Measurements from ENCODE around the gene AFG3L2.

The AFG3L2 gene

GRCh38 chr18:12304351-12305210 is 72.4 kb downstream of the AFG3L2 start:
- no peak for DNase-seq (ENCODE audit: low read depth in 2 of 2)

DNA sequence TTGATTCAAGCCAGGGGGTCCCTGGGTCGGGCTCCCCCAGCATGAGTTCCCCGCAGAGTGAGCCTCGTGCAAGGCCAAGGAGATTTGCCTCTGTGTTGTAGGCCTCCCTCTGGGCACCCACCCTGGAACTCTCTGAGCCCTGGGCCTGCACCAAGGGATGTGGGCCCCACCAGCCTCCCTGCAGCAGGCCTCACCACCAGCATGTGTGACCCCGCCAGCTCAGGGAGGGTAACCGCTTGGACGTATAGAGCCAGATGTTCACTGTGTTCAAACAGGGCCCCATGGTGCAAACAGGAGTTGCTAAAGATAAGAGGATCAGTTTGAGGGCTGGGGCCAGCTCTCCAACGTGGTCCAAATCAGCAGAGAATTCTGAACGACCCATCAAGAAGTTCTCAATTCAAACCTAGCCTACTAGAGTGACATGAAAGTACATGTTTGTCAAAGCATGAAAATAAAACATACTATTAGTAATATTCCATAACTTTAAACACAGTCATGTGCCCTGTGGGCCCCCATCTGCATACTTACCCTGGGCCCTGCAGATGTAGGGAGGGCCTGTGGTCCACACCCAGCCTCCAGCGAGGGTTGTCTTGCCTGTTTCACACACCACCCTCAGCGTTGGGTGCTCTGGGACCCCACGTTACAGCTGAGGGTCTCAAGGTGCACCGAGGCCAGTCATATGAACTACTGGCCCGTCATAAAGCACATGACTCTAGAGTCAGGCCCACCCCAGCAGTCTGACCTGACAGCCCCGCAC is 74.5 kb downstream of the AFG3L2 start:
- no peak for DNase-seq (ENCODE audit: low read depth in 2 of 2)

DNA sequence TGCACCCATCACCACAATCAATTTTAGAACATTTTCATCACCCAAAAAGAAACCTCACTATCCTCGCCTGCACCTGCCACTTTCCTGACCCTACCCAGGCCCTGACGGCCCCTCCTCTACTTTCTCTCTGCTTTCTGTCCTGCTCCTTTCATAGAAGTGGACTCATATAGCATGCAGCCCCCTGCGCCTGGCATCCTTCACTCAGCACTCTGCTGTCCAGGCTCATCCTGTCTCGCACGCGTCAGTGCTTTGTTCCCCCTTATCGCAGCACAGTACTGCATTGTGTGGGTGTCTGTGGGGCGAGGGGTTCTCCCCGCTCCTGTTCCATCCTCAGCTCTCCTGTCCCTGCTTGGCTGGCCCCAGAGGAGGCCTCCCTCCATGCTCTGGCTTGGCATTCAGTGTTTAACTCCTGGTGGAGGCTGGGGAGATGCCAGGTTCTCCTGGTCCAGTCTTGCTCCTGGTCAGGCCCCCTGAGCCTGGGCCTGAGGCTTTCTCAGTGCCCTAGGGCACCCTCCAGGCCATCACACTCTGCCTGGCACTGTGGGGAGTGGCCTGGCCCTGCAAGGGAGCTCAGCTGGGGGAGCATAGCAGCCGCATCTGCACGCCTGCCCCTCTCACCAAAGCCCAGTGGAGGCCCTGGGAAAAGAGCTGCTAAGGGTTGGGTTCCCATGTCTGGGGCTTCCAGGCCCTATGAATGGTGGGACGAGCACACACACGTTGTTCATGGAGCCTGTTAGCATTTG is 75.6 kb downstream of the AFG3L2 start:
- no peak for DNase-seq (ENCODE audit: low read depth in 2 of 2)

DNA sequence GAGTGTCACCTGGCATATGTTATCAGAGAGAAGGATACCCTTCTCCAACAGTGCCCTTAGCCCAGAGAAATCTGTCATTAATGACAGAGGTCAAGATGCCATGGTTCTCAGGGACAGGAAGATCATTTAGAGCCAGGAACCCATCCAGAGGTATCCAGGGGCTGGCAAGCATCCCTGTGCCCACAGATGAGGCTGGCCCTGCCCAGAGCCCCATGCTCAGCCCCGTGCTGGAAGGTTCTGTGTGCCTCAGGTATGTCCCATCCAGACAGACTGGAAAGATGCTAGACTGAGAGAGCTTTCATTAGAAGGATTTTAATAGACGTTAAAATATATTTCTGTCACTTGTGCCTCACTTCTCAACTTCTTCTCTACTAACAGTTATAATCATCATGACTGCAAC is 77.2 kb downstream of the AFG3L2 start:
- DNase-seq (ENCODE audit: low read depth in 2 of 2), result no peak

- DNase-seq (ENCODE audit: low read depth in 2 of 2), result no peak
Measured at GRCh38 chr18:12296457-12296856, 80.6 kb downstream of the AFG3L2 start.

GRCh38 chr18:12296087-12296403 is 81.0 kb downstream of the AFG3L2 start:
- no peak for DNase-seq (ENCODE audit: low read depth in 2 of 2)

DNA sequence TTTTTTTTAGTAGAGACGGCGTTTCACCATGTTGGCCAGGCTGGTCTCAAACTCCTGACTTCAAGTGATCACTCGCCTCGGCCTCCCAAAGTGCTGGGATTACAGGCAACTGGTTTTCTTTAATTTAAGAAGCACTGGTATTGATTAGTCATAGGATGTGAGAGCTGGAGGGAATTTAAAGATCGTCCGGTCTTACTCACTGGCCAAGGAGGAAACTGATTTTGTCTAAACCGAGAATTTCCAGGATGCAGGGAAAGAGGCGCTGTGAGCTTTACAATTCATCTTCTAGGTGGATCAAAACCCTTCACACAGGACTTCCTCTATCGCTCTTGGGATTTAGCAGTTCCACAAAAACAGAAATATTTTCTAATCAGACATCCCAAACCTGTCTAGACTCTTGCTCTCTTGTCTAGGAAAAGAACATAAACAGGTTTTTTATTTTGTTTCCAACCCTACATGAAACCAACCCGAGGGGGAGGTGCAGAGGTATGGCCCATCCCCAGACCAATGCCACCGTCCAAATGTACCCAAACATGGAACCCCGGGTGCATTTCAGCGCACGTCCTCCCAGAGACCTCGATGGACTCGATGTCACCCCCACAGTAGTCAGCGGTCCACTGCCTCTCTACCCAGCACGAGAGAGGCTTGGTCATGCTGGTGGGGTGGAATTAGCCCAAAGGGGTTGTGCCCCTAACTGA is 81.5 kb downstream of the AFG3L2 start:
- DNase-seq (ENCODE audit: low read depth in 2 of 2), result no peak

DNA sequence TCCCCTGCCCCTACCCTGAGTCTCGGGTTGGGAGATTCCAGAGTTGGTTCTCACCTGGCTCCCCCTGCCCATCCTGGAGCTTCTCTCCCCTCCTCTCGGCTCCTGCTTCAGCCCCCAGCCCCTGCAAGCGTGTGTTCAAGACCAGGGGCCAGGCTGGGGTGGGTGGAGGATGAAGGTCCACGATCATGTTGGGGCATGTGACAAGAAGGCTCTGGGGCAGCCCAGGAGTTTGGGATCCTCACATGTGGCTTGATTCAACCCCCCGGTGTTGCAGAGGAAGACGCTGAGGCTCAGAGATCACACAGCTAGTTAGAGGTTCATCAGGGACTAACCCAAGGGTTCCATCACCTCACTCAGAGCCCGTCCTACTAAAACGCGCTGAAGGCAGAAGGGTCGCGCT is 83.2 kb downstream of the AFG3L2 start:
- no peak for DNase-seq (ENCODE audit: low read depth in 2 of 2)

GRCh38 chr18:12291690-12292089 is 85.3 kb downstream of the AFG3L2 start:
- no peak for DNase-seq (ENCODE audit: low read depth in 2 of 2)

DNA sequence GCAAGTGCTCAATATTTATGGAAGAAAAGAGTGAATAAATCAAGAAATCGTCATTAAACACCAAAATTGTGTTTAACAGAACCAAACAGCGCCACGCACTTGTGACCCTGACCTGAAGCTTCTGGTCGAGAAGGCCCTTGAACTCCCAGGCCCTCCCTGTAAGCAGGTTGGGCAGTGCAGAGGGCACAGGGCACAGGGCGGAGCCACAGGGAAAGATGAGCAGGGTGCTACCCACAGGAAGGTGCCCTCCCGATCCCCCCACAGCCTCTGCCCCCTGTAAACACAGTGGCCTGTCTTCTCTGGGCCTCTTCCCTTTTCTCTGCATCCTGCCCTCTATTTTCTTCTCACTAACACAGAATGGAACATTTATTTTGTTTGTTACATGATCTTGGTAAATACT is 85.9 kb downstream of the AFG3L2 start:
- DNase-seq (ENCODE audit: low read depth in 2 of 2), result no peak

DNA sequence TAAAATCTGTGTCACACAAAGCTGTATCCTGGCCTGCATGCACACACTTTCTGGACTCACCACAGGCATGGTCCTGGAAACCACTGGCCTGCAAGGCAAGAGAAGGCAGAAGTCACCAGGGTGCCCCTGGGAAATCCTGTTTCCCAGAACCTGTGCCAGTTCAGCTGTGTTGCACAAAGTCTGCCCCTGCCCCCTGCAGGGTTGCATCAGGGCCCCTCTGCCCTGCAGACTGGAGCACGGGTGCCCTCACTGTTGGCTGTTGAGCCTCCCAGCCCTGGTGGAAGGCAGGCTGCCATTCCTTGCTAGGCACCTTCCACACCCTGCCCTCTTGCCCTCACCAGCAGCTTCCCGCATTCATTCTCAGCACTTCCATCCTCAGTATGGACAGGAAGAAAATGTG is 86.9 kb downstream of the AFG3L2 start:
- DNase-seq (ENCODE audit: low read depth in 2 of 2), result no peak

DNA sequence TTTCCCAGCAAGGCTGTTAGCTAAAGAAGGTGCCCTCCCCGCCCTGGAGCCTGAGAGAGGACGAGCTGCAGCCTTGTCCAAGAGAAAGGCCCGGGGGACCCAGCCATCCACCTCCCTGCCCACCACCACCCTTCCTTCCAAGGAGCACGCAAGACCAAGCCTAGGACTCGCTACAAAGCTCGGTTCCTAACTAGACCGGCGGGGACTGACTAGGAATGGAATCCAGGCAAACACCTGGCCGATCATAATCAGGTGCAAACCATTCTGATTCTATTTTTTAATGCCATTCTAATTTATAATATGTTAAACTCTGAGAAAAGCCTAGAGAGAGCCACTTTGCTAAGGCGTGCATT is 88.6 kb downstream of the AFG3L2 start:
- DNase-seq (ENCODE audit: low read depth in 2 of 2), result no peak

GRCh38 chr18:12287684-12288402 is 89.2 kb downstream of the AFG3L2 start:
- DNase-seq (ENCODE audit: low read depth in 2 of 2), result no peak

DNA sequence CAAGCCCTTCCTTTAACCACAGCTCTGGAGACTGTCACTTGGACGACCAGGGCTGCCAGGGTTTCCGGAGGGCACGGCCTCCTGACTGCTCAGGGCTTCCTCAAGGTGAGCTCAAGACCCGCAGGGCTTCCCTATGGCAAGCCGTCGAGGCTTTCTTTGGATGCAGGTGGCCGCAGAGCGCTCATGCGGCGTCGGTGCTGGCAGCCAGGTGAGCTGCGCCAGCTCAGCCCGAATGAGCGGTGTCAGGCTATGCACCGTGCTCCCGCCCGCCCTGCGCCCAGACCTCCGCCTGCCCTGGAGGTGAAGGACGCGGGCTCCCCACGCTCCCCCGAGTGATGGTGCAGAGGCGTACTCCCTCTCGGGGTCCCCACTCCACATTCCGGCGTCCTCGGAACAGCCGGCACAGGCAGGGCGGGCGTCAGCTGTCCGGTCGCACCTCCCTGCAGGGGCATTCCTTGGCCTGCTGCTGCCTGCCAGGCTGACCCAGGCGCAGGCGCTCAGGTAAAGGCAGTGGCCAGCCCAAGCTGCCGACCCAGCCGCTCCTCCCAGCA is 89.8 kb downstream of the AFG3L2 start:
- DNase-seq (ENCODE audit: low read depth in 2 of 2), result no peak

DNA sequence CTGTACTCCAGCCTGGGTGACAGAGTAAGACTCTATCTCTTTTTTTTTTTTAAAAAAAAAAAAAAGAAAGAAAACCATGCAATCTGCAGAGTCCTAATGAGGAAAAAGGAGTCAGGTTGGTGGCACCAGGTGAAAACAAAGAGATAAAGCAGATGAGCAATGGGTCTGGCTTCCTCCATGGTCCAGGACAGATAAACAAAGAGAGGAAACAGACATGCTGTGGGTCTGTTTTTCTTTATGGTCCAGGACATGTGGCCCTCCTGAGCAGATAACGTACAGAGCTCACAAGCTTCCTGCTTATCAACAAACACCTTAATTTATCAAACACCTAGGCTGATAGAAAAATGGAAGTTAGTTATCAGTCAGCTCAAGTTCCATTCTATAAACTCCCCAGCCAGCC is 93.4 kb downstream of the AFG3L2 start:
- no peak for DNase-seq (ENCODE audit: low read depth in 2 of 2)

DNA sequence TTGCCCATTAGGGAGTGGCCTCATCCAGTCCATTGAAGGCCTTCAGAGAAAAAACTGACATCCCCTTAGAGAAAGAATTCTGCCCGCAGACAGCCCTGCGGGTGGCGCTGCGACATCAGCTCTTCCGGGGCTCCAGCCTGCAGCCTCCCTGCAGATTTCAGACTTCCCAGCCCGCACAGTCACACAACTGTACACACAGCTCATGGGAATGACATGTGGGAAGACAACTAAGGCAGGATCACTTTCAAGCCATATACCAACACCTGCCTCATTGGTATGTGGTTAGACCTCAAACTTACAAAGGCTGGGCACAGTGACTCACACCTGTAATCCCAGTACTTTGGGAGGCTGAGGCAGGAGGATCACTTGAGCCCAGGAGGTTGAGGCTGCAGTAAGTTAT is 93.8 kb downstream of the AFG3L2 start:
- DNase-seq (ENCODE audit: low read depth in 2 of 2), result no peak

DNA sequence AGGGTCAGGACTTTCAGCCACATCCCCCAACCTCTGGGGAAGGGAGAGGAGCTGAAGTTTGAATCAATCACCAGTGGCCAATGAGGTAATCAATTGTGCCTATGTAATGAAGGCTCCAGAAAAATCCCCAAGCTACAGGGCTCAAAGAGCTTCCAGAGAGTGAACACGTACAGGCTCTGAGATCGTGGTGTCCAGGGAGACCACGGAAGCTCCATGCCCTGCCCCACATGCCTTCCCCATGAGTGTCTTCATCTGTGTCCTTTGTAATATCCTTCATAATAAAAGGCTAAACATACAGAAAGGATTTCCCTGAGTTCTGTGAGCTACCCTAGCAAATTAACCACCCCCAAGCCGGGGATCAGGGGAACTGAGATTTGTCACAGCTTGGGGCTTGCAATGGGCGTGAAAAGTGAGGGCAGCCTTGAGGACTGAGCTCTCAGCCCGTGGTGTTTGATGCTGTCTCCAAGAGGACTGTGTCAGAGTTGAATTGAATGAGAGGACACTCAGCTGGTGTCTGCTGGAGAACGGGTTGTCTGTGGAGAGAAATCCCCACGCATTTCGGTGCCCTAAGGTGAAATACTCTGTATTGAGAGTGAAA is 94.5 kb downstream of the AFG3L2 start:
- no peak for DNase-seq (ENCODE audit: low read depth in 2 of 2)

GRCh38 chr18:12281861-12282260 is 95.2 kb downstream of the AFG3L2 start:
- DNase-seq (ENCODE audit: low read depth in 2 of 2), result no peak

DNA sequence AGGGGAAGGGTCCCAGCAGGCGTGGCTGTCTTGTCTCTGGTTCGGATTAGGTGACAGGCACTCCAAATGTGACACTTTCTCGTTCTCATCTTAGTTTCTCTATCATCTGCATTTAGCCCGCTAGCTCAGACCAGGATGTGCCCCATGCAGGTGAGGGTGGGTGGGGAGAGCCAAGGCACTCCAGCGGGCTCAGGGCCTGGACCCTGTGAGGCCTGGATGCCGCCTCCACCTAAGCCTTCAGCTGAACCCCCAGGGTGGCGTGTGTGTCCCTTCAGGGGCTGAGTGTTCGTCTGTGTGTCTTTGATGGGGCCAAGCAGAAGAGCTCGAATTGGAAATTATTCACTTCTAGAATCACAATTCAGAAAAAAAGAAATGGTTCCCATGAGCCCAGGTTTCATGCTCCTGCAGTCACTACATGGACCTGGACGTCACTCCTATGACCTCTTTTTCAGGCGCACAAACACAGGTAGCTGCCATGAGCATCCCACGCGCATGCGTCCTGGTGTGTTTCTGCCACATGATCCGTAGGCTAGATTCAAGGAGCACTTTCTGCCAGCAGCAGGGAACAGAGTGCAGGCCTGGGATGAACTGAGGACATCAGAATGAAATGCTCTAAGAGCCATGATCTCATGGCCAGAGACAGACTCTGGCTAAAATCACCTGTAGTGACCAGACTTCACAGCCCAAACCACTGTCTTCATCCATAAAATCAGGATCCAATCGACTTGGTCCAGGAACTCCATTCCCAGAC is 97.1 kb downstream of the AFG3L2 start:
- no peak for DNase-seq (ENCODE audit: low read depth in 2 of 2)

Measured in activated CD4-positive, alpha-beta T cell treated with anti-CD3 and anti-CD28 coated beads for 24 hours (primary cell).